Erythroblast (primary cell): ENCODE measurements around the gene IL22.

Experiments used
- GATA1 ChIP-seq: IDR thresholded peaks from 2 replicates; pipeline ENCODE4 v1.6.1; 2011; ENCODE audit warnings: low read depth, mild to moderate bottlenecking, control low read depth, low read length, moderate library complexity
- POLR2A ChIP-seq: IDR thresholded peaks from 2 replicates; pipeline ENCODE4 v1.6.1; 2011; ENCODE audit warnings: mild to moderate bottlenecking, low read length

DNA sequence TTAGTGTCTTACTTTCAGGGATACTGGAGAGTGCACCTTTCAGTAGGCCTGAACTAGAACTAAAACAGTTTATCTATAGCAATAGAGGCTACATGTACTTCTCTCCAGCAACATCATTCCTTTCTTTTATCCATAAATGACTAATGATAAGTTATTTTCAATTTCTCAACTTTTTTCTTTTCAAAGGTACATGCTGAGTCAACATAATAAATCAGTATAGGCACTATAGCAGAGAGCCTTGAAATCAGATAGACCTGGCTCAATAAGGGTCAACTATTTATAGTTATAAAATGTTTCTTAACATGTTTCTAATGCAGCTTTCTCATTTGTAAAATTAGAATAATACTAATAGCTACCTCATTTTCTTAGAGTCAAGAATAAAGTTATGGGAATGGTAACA is 5.6 kb downstream of the IL22 start:
- no peak for TF ChIP-seq POLR2A
- no peak for TF ChIP-seq GATA1
